Measurements from ENCODE around the gene UMAD1. TPM values are rescaled to one million over a fixed set of nuclear protein-coding genes. Genes with fewer than 3 reads are reported as not detected.
A peak's percentile ranks its signal among the peaks of the same experiment; 100 is the strongest.

The UMAD1 gene
- total and polyA plus RNA-seq, 12 donors = 7.4 to 77.4 (median 24.4) TPM

GRCh38 chr7:7620644-7621210 lies 19.8 kb upstream of the UMAD1 start:
- no peaks in the 10 kb centered on the region for H3K27me3 ChIP-seq
- H3K9me3 ChIP-seq (replicated peaks in 1 of 3) = no peaks in the 10 kb centered on the region
- no peaks in the 10 kb centered on the region for H3K4me1 ChIP-seq (replicated peaks in 1 of 2)
- H3K36me3 ChIP-seq (replicated peaks in 1 of 2) = no peaks in the 10 kb centered on the region
- DNase-seq = no peak
- peak overlapping the region in 1 of 5 donors; percentile 17 for H3K27ac ChIP-seq
- TF ChIP-seq POLR2A (IDR thresholded peaks at IDR 0.05) (no peak), CTCF (IDR thresholded peaks at IDR 0.05) (no peak)
- intact Hi-C loops (cut with DNase I) = no loop called here
- H3K4me3 ChIP-seq = no peak overlapping the region

- intact Hi-C loops (cut with DNase I) = no loop called here
- no peaks in the 10 kb centered on the region for H3K36me3 ChIP-seq (replicated peaks in 1 of 2)
- 58 to 85% (median 73%) methylated on average over 1 of the region's 1 CpG for WGBS, 4 donors
- no peak for DNase-seq
- H3K27ac ChIP-seq = no peak overlapping the region
- TF ChIP-seq POLR2A (IDR thresholded peaks at IDR 0.05) (no peak), CTCF (IDR thresholded peaks at IDR 0.05) (no peak)
- no peak overlapping the region for H3K4me3 ChIP-seq
- no peaks in the 10 kb centered on the region for H3K4me1 ChIP-seq (replicated peaks in 1 of 2)
- no peaks in the 10 kb centered on the region for H3K9me3 ChIP-seq (replicated peaks in 1 of 3)
- no peaks in the 10 kb centered on the region for H3K27me3 ChIP-seq
Observed at GRCh38 chr7:7628476-7628875, 12.1 kb upstream of the UMAD1 start.

- TF ChIP-seq CTCF (IDR thresholded peaks at IDR 0.05) = no peak
- TF ChIP-seq POLR2A (IDR thresholded peaks at IDR 0.05) = no peak
- no peaks in the 10 kb centered on the region for H3K27me3 ChIP-seq
- no peak overlapping the region for H3K4me3 ChIP-seq
- no peaks in the 10 kb centered on the region for H3K4me1 ChIP-seq (replicated peaks in 1 of 2)
- DNase-seq = no peak
- H3K27ac ChIP-seq = no peak overlapping the region
- intact Hi-C loops (cut with DNase I) = no loop called here
- 91 to 100% (median 96%) methylated on average over 1 of the region's 1 CpG for WGBS, 4 donors
- H3K36me3 ChIP-seq (replicated peaks in 1 of 2) = no peaks in the 10 kb centered on the region
- no peaks in the 10 kb centered on the region for H3K9me3 ChIP-seq (replicated peaks in 1 of 3)
Observed at GRCh38 chr7:7630626-7631329, 9.8 kb upstream of the UMAD1 start.

- intact Hi-C loops (cut with DNase I) = no loop called here
- peaks cover 11 to 20% of the 10 kb centered on the region in 2 donors for H3K4me1 ChIP-seq (replicated peaks in 1 of 2)
- no peak for DNase-seq
- WGBS, 4 donors = 16 to 30% (median 22%) methylated on average over 5 of the region's 5 CpGs
- H3K9me3 ChIP-seq (replicated peaks in 1 of 3) = no peaks in the 10 kb centered on the region
- peak overlapping the region in 2 of 4 donors; percentile 74 to 85 for H3K4me3 ChIP-seq
- peak overlapping the region in 3 of 5 donors; percentile 46 to 97 (median 92) for H3K27ac ChIP-seq
- TF ChIP-seq POLR2A (IDR thresholded peaks at IDR 0.05) (no peak), CTCF (IDR thresholded peaks at IDR 0.05) (no peak)
- H3K27me3 ChIP-seq = no peaks in the 10 kb centered on the region
- no peaks in the 10 kb centered on the region for H3K36me3 ChIP-seq (replicated peaks in 1 of 2)
Observed at GRCh38 chr7:7639421-7639820, 1.1 kb upstream of the UMAD1 start.
